IMR-90 (cell line): ENCODE data around the gene ICAM2. TPM values are rescaled to one million over a fixed set of nuclear protein-coding genes. Genes with fewer than 3 reads are reported as not detected.

Experiments used
- ATAC-seq: fragments of 200-7000 bp; cut with Tn5 transposase; 2 replicates; pipeline ENCODE4 v1.9.1; 2020; ENCODE audit warnings: low read depth, mild to moderate bottlenecking, moderate library complexity
- BruUV-seq: library from RNA; stranded (reverse); fragments of 400-500 nt; replicated peaks from 2 replicates; lab custom pipeline; 2021; lab: Mats Ljungman, UMichigan
- CTCF ChIA-PET: fragments of 300-600 bp; formaldehyde crosslinking; extraction: SDS; loops from one replicate; lab custom pipeline; 2021; ENCODE audit warnings: antibody characterized with exemption; lab: Yijun Ruan, JAX
- POLR2A ChIA-PET: fragments of 300-600 bp; sonication (Branson Sonifier 250); formaldehyde crosslinking; loops from one replicate; lab custom pipeline; 2022; ENCODE audit warnings: antibody characterized with exemption; ENCODE audit not compliant: unreplicated experiment; lab: Charles Lee
- DNase-seq: peaks from one replicate; pipeline ENCODE4 v3.0.0; 2013
- H2AFZ ChIP-seq: replicated peaks from 2 replicates; pipeline ENCODE3; 2013; ENCODE audit warnings: low read length, mild to moderate bottlenecking; ENCODE audit not compliant: poor library complexity
- H2AK5ac ChIP-seq: 2 replicates; pipeline ENCODE4 v1.6.1; 2013; ENCODE audit warnings: low read depth, low read length, inconsistent platforms
- H2AK9ac ChIP-seq: replicated peaks from 2 replicates; pipeline ENCODE3; 2013; ENCODE audit warnings: mild to moderate bottlenecking, low read depth, low read length, moderate library complexity; ENCODE audit not compliant: poor library complexity
- H2BK120ac ChIP-seq: 2 replicates; pipeline ENCODE4 v1.6.1; 2013; ENCODE audit warnings: low read depth, low read length, inconsistent platforms
- H2BK15ac ChIP-seq: 3 replicates; pipeline ENCODE4 v1.6.1; 2013; ENCODE audit warnings: low read depth, low read length, inconsistent platforms
- H2BK20ac ChIP-seq: 2 replicates; pipeline ENCODE4 v1.6.1; 2013; ENCODE audit warnings: low read depth, mild to moderate bottlenecking, inconsistent platforms, low read length, moderate library complexity
- H2BK5ac ChIP-seq: 2 replicates; pipeline ENCODE4 v1.6.1; 2013; ENCODE audit warnings: mild to moderate bottlenecking, low read depth, low read length, inconsistent platforms; ENCODE audit not compliant: poor library complexity, severe bottlenecking
- H3K14ac ChIP-seq: replicated peaks from 2 replicates; pipeline ENCODE4 v1.6.1; 2013; ENCODE audit warnings: low read depth, low read length, inconsistent platforms
- H3K18ac ChIP-seq: 2 replicates; pipeline ENCODE4 v1.6.1; 2013; ENCODE audit warnings: low read depth, low read length, control low read depth
- H3K23ac ChIP-seq: 2 replicates; pipeline ENCODE4 v1.6.1; 2013; ENCODE audit warnings: low read depth, low read length, inconsistent platforms
- H3K27ac ChIP-seq: 2 replicates; pipeline ENCODE4 v1.5.1; 2013; ENCODE audit warnings: mild to moderate bottlenecking, control low read depth, low read length; ENCODE audit not compliant: insufficient read depth
- H3K27me3 ChIP-seq: 2 replicates; pipeline ENCODE4 v1.6.1; 2013; ENCODE audit warnings: low read length; ENCODE audit not compliant: control insufficient read depth, insufficient read depth
- H3K36me3 ChIP-seq: 2 replicates; pipeline ENCODE4 v1.6.1; 2013; ENCODE audit warnings: low read length, mixed read lengths; ENCODE audit not compliant: control insufficient read depth, insufficient read depth
- H3K4ac ChIP-seq: 2 replicates; pipeline ENCODE4 v1.6.1; 2013; ENCODE audit warnings: low read depth, low read length, inconsistent platforms
- H3K4me1 ChIP-seq: 2 replicates; pipeline ENCODE4 v1.6.1; 2013; ENCODE audit warnings: low read length, mixed read lengths; ENCODE audit not compliant: control insufficient read depth, insufficient read depth
- H3K4me2 ChIP-seq: 2 replicates; pipeline ENCODE4 v1.6.1; 2013; ENCODE audit warnings: low read depth, mild to moderate bottlenecking, control low read depth, low read length, moderate library complexity
- H3K4me3 ChIP-seq: 2 replicates; pipeline ENCODE4 v1.5.1; 2013; ENCODE audit warnings: low read depth, mild to moderate bottlenecking, control low read depth, low read length, moderate library complexity; ENCODE audit not compliant: insufficient read depth
- H3K56ac ChIP-seq: 2 replicates; pipeline ENCODE4 v1.6.1; 2013; ENCODE audit warnings: low read length, inconsistent platforms; ENCODE audit not compliant: insufficient read depth; ENCODE audit errors: extremely low read depth
- H3K79me1 ChIP-seq, 2 experiments: 2 replicates each; pipeline ENCODE4 v1.6.1; 2013; ENCODE audit warnings: low read length in 2 of 2, inconsistent platforms in 1 of 2, low read depth in 1 of 2
- H3K9ac ChIP-seq: 2 replicates; pipeline ENCODE4 v1.6.1; 2013; ENCODE audit warnings: low read depth, low read length, control low read depth
- H3K9me1 ChIP-seq: 2 replicates; pipeline ENCODE4 v1.6.1; 2013; ENCODE audit warnings: low read length, inconsistent platforms; ENCODE audit not compliant: insufficient read depth
- H3K9me3 ChIP-seq: 2 replicates; pipeline ENCODE4 v1.6.1; 2013; ENCODE audit warnings: low read length; ENCODE audit not compliant: control insufficient read depth, insufficient read depth
- H4K20me1 ChIP-seq: 2 replicates; pipeline ENCODE4 v1.6.1; 2013; ENCODE audit warnings: low read length, inconsistent platforms; ENCODE audit not compliant: insufficient read depth
- H4K5ac ChIP-seq: 2 replicates; pipeline ENCODE4 v1.6.1; 2013; ENCODE audit warnings: mild to moderate bottlenecking, low read depth, low read length, control low read depth
- H4K8ac ChIP-seq, 2 experiments: 2 replicates each; pipeline ENCODE4 v1.6.1; 2013; ENCODE audit warnings: low read depth in 2 of 2, low read length in 2 of 2, control low read depth in 1 of 2, inconsistent platforms in 1 of 2
- H4K91ac ChIP-seq: 2 replicates; pipeline ENCODE4 v1.6.1; 2013; ENCODE audit warnings: low read depth, low read length, inconsistent platforms; ENCODE audit not compliant: insufficient read depth
- CEBPB ChIP-seq: IDR thresholded peaks from 2 replicates; pipeline ENCODE4 v1.6.1; 2012; ENCODE audit warnings: low read depth, low read length, improper control_type of control experiment
- RFX5 ChIP-seq: IDR thresholded peaks from 2 replicates; pipeline ENCODE4 v1.8.0; 2012; ENCODE audit warnings: low read depth, mild to moderate bottlenecking, low read length, moderate library complexity
- WGBS, 2 experiments: methylation state at CpG; one replicate each; pipeline versions ENCODE4 v1.1.5 to v1.1.7; 2013; ENCODE audit warnings: missing lambda C conversion rate in 2 of 2; ENCODE audit not compliant: insufficient read length in 1 of 2; ENCODE audit errors: extremely low coverage in 2 of 2; 5-methylcytosine and 5-hydroxymethylcytosine counted together
- dilution Hi-C: fragments of 300-500 bp; cut with HindIII; formaldehyde crosslinking; loops from one replicate; pipeline ENCODE4 v1.14.3; 2018; ENCODE audit warnings: low sequenced_read_pairs; ENCODE audit not compliant: unreplicated experiment
- in situ Hi-C: fragments of 300-500 bp; cut with MboI; formaldehyde crosslinking; loops from 3 replicates; pipeline ENCODE4 v1.14.3; 2019; ENCODE audit warnings: low sequenced_read_pairs, inconsistent platforms, mixed read lengths
- intact Hi-C: fragments of 100-400 bp; cut with micrococcal nuclease; formaldehyde crosslinking; loops from 2 replicates; pipeline ENCODE4 v1.10.0; 2022
- polyA plus RNA-seq, 3 experiments: library from polyadenylated mRNA; depleted of rRNA; stranded (reverse); fragments of >200 nt; gene quantifications; 2 replicates each; pipeline ENCODE4 v1.2.3, GENCODE V29; 2012; ENCODE audit warnings: low replicate concordance in 1 of 3
- total RNA-seq: library from RNA; depleted of rRNA; stranded (reverse); fragments of >200 nt; gene quantifications from 2 replicates; pipeline ENCODE4 v1.2.3, GENCODE V29; 2012

ICAM2 gene
- total and polyA plus RNA-seq, 2 of the 4 experiments (the other 2 are of a cell fraction) = 0.12 TPM; not detected in 1

GRCh38 chr17:63961355-63962212 is 58.8 kb downstream of the ICAM2 start:
- H3K4me1 ChIP-seq = no peaks in the 10 kb centered on the region
- no peak overlapping the region for H2BK20ac ChIP-seq
- H3K14ac ChIP-seq = no peak overlapping the region
- in situ Hi-C loops (no loop called here), intact Hi-C loops (no loop called here), dilution Hi-C loops (no loop called here)
- no peak overlapping the region for H2BK15ac ChIP-seq
- H3K79me1 ChIP-seq = no peaks in the 10 kb centered on the region
- no peak overlapping the region for H2BK120ac ChIP-seq
- H2BK5ac ChIP-seq = no peak overlapping the region
- ChIA-PET CTCF (interaction anchor here (0.6 to 1.1 kb wide), 2 partner anchors 12 to 18 kb away, joined by 3 to 8 read pairs; no protein-coding TSS in a partner anchor), POLR2A (no interaction called here)
- DNase-seq (peak; percentile 53), ATAC-seq (peak; percentile 83)
- no peak for TF ChIP-seq RFX5
- TF ChIP-seq CEBPB = peak; percentile 54
- H4K20me1 ChIP-seq = no peaks in the 10 kb centered on the region; the same call in 1 of the 2 replicates
- H3K4me2 ChIP-seq = no peak overlapping the region; the same call in 1 of the 2 replicates
- no TSS peak for BruUV-seq
- no peak overlapping the region for H4K8ac ChIP-seq
- H4K5ac ChIP-seq = no peak overlapping the region
- peak overlapping the region; percentile 67 for H2AFZ ChIP-seq
- H2AK9ac ChIP-seq = no peak overlapping the region
- no peaks in the 10 kb centered on the region for H3K9me3 ChIP-seq
- H3K56ac ChIP-seq = no peak overlapping the region
- no peak overlapping the region for H3K23ac ChIP-seq
- no peak overlapping the region for H4K91ac ChIP-seq
- H3K27ac ChIP-seq = no peak overlapping the region
- H3K27me3 ChIP-seq = peaks cover 22% of the 10 kb centered on the region; the same call in 1 of the 2 replicates
- 18% methylated on average over 21 of the region's 37 CpGs; no CpG with 5 or more reads in 1 of the 2 experiments for WGBS, 2 experiments
- H3K9me1 ChIP-seq = peaks cover 7% of the 10 kb centered on the region
- H3K36me3 ChIP-seq = no peaks in the 10 kb centered on the region
- no peak overlapping the region for H3K4me3 ChIP-seq
- no peak overlapping the region for H3K18ac ChIP-seq
- H2AK5ac ChIP-seq = no peak overlapping the region
- no peak overlapping the region for H3K9ac ChIP-seq
- H3K4ac ChIP-seq = no peak overlapping the region
